ENCODE results near the gene ASIC5. TPM values are rescaled to one million over a fixed set of nuclear protein-coding genes. Genes with fewer than 3 reads are reported as not detected.

The ASIC5 gene
- total RNA-seq, 1 experiment from 2014 or later, result not detected

DNA sequence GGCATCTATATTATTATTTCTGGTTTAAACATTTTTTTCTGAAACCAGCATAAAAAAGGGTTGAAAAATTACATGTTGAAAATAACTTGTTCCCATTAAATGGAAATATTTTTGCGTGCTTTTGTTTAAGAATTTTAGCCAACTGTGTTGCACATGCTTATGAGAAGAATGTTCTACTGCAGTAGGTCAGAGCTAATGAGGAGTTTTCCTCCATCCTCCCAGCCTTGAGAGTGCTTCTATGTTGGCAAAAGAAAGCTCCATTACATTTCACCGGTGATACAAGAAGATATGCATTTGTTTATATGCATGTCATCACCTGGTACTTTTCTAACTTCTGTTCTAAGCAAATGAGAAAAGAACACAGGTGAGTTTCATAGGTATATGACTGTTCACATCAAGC lies 23.9 kb upstream of the ASIC5 start:
- no peaks in the 10 kb centered on the region for H3K4me1 ChIP-seq (ENCODE audit: insufficient read depth, low read length)
- H3K4me1 Mint-ChIP-seq, result peaks cover 2 to 4% of the 10 kb centered on the region in 2 experiments; a peak in 2 of 4 replicates
- no peak overlapping the region for H3K4me2 ChIP-seq (ENCODE audit: insufficient read depth, insufficient read length, low read length)
- WGBS (ENCODE audit: extremely low coverage, insufficient read length, low lambda C conversion rate), result no CpG with 5 or more reads among the region's 2 CpGs
- no peaks in the 10 kb centered on the region for H3K79me2 ChIP-seq (ENCODE audit: insufficient read depth, low read length)
- H2BK15ac ChIP-seq (ENCODE audit: low read depth, low read length), result no peak overlapping the region
- H3K79me1 ChIP-seq (ENCODE audit: insufficient read depth, low read depth, low read length, poor library complexity, severe bottlenecking), result no peaks in the 10 kb centered on the region
- peaks cover 9 to 28% (median 19%) of the 10 kb centered on the region in 3 experiments for H3K36me3 Mint-ChIP-seq (ENCODE audit: insufficient read depth in 1 of 3, low read depth in 3 of 3)
- H3K9me3 Mint-ChIP-seq, result peaks cover 19 to 29% of the 10 kb centered on the region in 2 experiments
- no peak overlapping the region for H4K8ac ChIP-seq (replicated peaks; ENCODE audit: insufficient read length, low read depth, low read length)
- no peak overlapping the region for H3T11ph ChIP-seq (ENCODE audit: low read length)
- no peak overlapping the region for H3K4me3 Mint-ChIP-seq
- DNase-seq, result no peak
- H3K56ac ChIP-seq (ENCODE audit: insufficient read length, low read depth, low read length), result no peak overlapping the region
- H4K91ac ChIP-seq (ENCODE audit: insufficient read length, low read depth, low read length), result no peak overlapping the region
- H3K9me3 ChIP-seq (ENCODE audit: control insufficient read depth, low read depth, low read length), result peaks cover 12% of the 10 kb centered on the region
- H3K9ac ChIP-seq (ENCODE audit: extremely low read depth, insufficient read length, low read length), result no peak overlapping the region
- no peak overlapping the region for H2BK120ac ChIP-seq (ENCODE audit: low read depth, low read length, poor library complexity, severe bottlenecking)
- no peak overlapping the region for H2BK12ac ChIP-seq (ENCODE audit: insufficient read length, low read depth, low read length)
- H2BK20ac ChIP-seq (ENCODE audit: low read depth, low read length, poor library complexity, severe bottlenecking), result no peak overlapping the region
- no peaks in the 10 kb centered on the region for H3K23me2 ChIP-seq (ENCODE audit: insufficient read length, low read depth, low read length, poor library complexity, severe bottlenecking)
- no peaks in the 10 kb centered on the region for H4K20me1 ChIP-seq (ENCODE audit: control insufficient read depth, insufficient read depth, insufficient read length)
- H3K14ac ChIP-seq (ENCODE audit: insufficient read depth, low read length), result no peak overlapping the region
- no peak overlapping the region for H2AFZ ChIP-seq (ENCODE audit: low read length)
- no peak overlapping the region for H3K4ac ChIP-seq (ENCODE audit: low read depth, low read length)
- H3K27me3 ChIP-seq (ENCODE audit: insufficient read depth, low read length), result no peaks in the 10 kb centered on the region
- H3K27ac ChIP-seq (ENCODE audit: insufficient read length, low read depth, low read length), result no peak overlapping the region
- H3K23ac ChIP-seq (ENCODE audit: insufficient read length, low read depth, low read length), result no peak overlapping the region
- TF ChIP-seq, protein P1, sequence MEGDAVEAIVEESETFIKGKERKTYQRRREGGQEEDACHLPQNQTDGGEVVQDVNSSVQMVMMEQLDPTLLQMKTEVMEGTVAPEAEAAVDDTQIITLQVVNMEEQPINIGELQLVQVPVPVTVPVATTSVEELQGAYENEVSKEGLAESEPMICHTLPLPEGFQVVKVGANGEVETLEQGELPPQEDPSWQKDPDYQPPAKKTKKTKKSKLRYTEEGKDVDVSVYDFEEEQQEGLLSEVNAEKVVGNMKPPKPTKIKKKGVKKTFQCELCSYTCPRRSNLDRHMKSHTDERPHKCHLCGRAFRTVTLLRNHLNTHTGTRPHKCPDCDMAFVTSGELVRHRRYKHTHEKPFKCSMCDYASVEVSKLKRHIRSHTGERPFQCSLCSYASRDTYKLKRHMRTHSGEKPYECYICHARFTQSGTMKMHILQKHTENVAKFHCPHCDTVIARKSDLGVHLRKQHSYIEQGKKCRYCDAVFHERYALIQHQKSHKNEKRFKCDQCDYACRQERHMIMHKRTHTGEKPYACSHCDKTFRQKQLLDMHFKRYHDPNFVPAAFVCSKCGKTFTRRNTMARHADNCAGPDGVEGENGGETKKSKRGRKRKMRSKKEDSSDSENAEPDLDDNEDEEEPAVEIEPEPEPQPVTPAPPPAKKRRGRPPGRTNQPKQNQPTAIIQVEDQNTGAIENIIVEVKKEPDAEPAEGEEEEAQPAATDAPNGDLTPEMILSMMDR (conservative IDR thresholded peaks at IDR 0.05), result no peak
- H4K5ac ChIP-seq (ENCODE audit: insufficient read length, low read depth, low read length), result no peak overlapping the region
- no peak overlapping the region for H3K18ac ChIP-seq (ENCODE audit: insufficient read length, low read depth, low read length)
- no peaks in the 10 kb centered on the region; the same call in 1 of the 2 replicates for H3K27me3 Mint-ChIP-seq (ENCODE audit: low read depth)
- H3K27ac Mint-ChIP-seq, result no peak overlapping the region
- H2BK5ac ChIP-seq (ENCODE audit: insufficient read length, low read length), result no peak overlapping the region
- H2AK5ac ChIP-seq (ENCODE audit: insufficient read length, low read length), result no peak overlapping the region
